ENCODE measurements around the gene CYP4X1.

- TF ChIP-seq CTCF (IDR thresholded peaks at IDR 0.05) (no peak), POLR2AphosphoS5 (IDR thresholded peaks at IDR 0.05) (no peak), POLR2A (IDR thresholded peaks at IDR 0.05) (no peak)
Measured at GRCh38 chr1:47021070-47021469, 2.4 kb upstream of the CYP4X1 start.
